Stimulated activated CD4-positive, alpha-beta T cell treated with anti-CD3 and anti-CD28 coated beads, TNF-alpha, amount 100 ng/mL, for 4 hours (primary cell): Measurements from ENCODE around the gene CDH4.

Experiments used
- DNase-seq, 3 experiments: peaks; one replicate each; pipeline ENCODE4 v3.0.0-alpha.2; 2020; ENCODE audit warnings: low read depth in 3 of 3

The CDH4 gene

DNA sequence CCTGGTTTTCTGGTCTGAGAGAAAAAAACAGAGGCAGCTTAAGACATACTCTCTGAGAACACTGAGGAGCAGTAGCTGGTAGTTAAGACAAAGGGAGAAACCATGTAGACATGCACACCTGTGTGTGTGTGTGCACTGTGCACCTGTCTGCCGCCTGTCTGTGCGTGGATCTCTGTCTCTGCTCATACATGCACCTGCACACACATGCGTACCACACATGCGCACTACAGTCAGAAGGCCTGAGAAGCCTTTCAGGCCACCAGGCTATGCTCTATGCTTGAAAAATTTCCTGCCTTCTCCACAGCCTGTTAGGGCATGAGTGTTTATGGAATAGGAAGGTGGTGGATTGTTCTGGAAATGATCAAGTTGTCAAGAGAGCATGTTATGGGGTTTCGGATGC lies 103.5 kb downstream of the CDH4 start:
- DNase-seq = no peak

GRCh38 chr20:61356196-61356595 lies 104.1 kb downstream of the CDH4 start:
- DNase-seq = no peak

DNA sequence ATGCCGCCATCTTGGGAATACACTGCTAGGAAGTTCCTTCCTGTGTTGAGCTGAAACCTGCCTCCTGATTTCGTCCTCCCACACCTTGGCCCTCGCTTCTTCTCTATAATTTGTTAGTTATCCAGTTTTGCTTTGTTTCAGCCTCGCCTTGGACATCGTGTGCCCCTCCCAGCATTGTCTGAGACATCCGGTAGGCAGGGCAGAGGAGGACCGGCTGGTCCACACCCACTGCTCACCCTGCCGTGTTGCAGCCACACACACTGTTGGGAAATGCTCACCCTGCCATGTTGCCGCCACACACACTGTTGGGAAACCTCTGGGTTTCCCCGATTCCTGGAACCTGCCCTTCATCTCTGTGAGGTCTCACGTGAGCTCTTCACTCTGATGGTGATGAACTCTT lies 105.1 kb downstream of the CDH4 start:
- no peak for DNase-seq

- DNase-seq = no peak
These were observed 107.2 kb downstream of the CDH4 start for GRCh38 chr20:61359254-61359653.

- DNase-seq = no peak
These were observed 108.2 kb downstream of the CDH4 start for GRCh38 chr20:61360296-61360695.

- no peak for DNase-seq
These were observed 108.9 kb downstream of the CDH4 start for GRCh38 chr20:61360940-61361339.

- DNase-seq = no peak
These were observed 109.4 kb downstream of the CDH4 start for GRCh38 chr20:61361501-61361900.

GRCh38 chr20:61364147-61364546 lies 112.1 kb downstream of the CDH4 start:
- DNase-seq = no peak

GRCh38 chr20:61366914-61367313 lies 114.9 kb downstream of the CDH4 start:
- no peak for DNase-seq

- DNase-seq = no peak
These were observed 117.9 kb downstream of the CDH4 start for GRCh38 chr20:61369731-61370520.

DNA sequence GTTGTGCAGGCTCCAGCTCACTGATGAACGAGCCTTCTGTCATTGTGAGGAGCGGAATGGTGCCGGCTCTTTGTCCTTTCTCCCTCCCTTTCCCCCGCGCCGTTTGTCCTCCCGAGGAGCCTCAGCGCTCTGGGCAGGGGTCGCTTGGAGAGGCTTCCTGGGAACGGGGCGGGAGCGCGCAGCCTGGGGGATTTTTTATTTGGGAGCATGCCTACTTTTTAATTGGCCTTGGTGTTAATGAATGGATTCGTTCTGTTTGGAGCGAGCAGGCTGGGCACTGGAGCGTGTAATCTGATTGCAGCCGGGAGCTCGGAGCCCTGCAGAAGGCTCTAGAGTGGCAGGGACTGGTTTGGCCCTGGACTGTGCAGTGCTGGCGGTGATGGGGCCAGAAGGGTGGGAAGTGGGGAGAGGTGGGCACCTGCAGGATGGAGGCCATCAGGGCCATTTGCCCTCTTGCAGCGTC lies 118.8 kb downstream of the CDH4 start:
- no peak for DNase-seq

DNA sequence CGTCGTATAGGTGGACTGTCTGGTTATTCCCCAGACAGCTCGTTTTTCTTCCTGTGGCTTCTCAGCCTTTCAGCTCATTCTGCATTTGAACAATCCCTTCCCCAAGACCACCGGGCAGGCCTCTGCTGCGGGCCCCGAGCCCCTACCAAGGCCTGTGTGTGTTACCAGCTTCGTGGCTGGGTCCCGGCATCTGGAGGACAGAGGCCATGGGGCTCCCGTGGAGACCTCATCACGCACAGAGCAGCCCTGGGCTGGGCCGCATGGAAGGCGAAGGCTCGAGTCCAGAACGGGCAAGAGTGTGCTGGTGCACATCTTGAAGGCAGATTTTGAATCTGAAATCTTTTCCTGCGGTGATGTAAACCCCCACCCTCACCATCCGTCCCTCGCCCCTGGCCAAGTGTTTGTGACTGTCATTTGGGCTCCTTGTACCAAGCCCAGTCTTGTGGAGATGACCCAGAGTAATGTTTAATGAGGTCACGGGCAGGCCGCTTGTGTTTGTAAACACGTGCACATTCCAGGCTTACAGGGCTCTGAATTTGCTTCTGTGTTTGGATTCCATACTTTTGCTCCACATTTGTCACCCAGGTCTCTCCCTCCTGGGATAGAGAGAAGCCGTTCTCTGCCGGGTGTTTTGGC lies 119.6 kb downstream of the CDH4 start:
- DNase-seq = no peak

GRCh38 chr20:61372137-61373054 lies 120.3 kb downstream of the CDH4 start:
- DNase-seq = no peak

- no peak for DNase-seq
These were observed 121.0 kb downstream of the CDH4 start for GRCh38 chr20:61373055-61373399.

GRCh38 chr20:61373956-61374545 lies 122.0 kb downstream of the CDH4 start:
- DNase-seq = no peak

GRCh38 chr20:61376541-61377240 lies 124.6 kb downstream of the CDH4 start:
- no peak for DNase-seq

DNA sequence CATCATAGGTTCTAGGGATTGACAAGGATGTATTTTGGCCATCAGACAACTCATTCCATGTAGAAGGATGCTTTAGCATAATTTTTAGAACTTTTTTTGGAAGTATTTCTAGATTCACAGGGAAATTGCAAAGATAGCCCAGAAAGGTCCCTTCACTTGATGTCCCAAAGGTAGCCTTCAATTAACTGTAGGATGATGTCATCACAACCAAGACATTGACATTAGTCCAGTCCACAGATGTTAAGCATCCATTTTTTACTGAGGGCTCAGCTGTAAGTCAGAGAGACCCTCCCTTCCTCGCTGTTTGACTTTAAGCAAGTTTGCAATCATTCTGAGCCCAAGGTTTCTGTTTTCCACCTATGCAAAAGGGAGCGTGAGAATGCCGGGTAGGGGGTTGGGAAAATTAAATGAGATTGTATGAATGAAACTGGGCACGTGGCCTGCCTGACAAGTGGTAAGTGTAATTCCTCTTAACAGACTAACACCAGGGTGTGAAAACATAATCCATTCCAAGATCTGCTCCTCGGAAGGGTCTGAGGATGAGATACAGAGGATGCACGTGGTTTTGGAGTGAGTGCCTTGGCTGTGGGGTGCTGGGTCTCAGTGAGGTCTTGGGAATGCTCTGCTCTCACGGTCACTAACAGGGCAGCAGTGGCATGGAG lies 126.8 kb downstream of the CDH4 start:
- no peak for DNase-seq

DNA sequence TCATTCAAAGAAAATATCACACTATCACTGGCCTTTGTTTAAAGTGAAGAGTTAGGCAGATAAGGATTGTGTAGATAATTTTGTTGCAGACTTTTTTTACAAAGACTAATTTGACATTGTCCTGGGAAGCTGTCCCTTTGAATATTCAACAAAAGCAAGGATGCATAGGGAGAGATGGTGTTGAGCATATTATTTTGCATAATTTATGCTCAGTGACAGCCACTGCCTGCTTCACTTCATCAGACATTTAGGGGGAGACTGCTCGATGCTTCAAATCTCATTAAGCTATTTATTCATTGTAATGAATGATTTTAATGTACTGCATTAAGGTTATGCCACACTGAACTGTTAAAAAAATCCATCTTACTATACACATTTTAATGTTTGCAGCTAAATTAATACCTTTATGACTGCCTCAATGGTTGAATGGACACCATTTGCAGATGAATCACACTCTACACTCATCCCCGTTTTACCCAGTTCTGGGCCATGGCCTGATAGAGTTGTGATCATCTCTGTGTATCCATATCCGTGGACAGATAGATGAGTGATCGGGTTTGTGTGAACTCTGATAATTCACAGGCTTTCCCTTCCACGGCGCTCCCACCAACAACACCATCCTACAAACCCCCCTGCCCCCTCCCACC lies 128.0 kb downstream of the CDH4 start:
- no peak for DNase-seq

DNA sequence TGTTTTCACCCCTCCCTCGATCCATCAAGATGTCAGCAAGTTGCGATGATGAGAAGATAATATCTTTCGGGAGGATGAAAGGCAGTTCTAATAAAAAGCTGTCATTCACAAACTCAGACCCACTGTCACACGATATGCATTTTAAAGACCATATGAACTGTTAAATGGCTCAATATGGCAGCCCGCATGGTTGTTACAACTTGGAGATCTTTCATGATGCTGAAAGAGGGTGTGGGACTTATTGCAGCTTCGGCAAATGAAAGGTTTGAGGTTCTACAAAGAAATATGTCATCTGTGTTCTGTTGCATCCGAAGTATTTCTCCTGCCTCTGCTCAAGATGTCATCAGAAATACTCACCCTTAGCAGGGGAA lies 128.5 kb downstream of the CDH4 start:
- no peak for DNase-seq

GRCh38 chr20:61382194-61382593 lies 130.1 kb downstream of the CDH4 start:
- DNase-seq = no peak
